Stimulated activated naive CD8-positive, alpha-beta T cell treated with anti-CD3 and anti-CD28 coated beads, Interleukin-15, Interleukin-2, amounts not matched to agents 100 U/mL and 50 U/mL, for 24 hours (primary cell): ENCODE data around the gene PLAAT5.

Experiments used
- ATAC-seq: fragments of 150-1000 bp; cut with Tn5 transposase; one replicate; pipeline ENCODE4 v1.10.0; 2021
- DNase-seq: peaks from one replicate; pipeline ENCODE4 v3.0.0; 2021

The PLAAT5 gene

GRCh38 chr11:63512816-63513215 is 21.8 kb upstream of the PLAAT5 start:
- ATAC-seq (no peak), DNase-seq (no peak)

- DNase-seq (no peak), ATAC-seq (no peak)
Observed at GRCh38 chr11:63511048-63511748, 20.2 kb upstream of the PLAAT5 start.

GRCh38 chr11:63510360-63511047 is 19.5 kb upstream of the PLAAT5 start:
- DNase-seq, result no peak
- no peak for ATAC-seq

GRCh38 chr11:63508745-63509144 is 17.8 kb upstream of the PLAAT5 start:
- DNase-seq (no peak), ATAC-seq (no peak)

- DNase-seq, result no peak
- ATAC-seq, result peak; percentile 49
Observed at GRCh38 chr11:63508009-63508408, 17.0 kb upstream of the PLAAT5 start.

- no peak for DNase-seq
- ATAC-seq, result no peak
Observed at GRCh38 chr11:63507511-63507910, 16.5 kb upstream of the PLAAT5 start.

- ATAC-seq, result no peak
Observed at GRCh38 chr11:63506876-63507275, 15.9 kb upstream of the PLAAT5 start.

GRCh38 chr11:63505857-63506528 is 15.0 kb upstream of the PLAAT5 start, which contains the start of gene LGALS12:
Gene LGALS12, plus strand, starts transcription at chr11:63506084. Its CDS starts 375 bp downstream, at chr11:63506459.
- DNase-seq, result no peak
- no peak for ATAC-seq

More at GRCh38 chr11:63506876-63507275, 15.9 kb upstream of the PLAAT5 start:
- no peak for DNase-seq

GRCh38 chr11:63504933-63505586 is 14.1 kb upstream of the PLAAT5 start:
- DNase-seq, result no peak
- no peak for ATAC-seq

GRCh38 chr11:63504054-63504453 is 13.1 kb upstream of the PLAAT5 start:
- ATAC-seq (no peak), DNase-seq (no peak)

GRCh38 chr11:63503492-63503891 is 12.5 kb upstream of the PLAAT5 start:
- ATAC-seq (no peak), DNase-seq (no peak)

GRCh38 chr11:63502252-63502820 is 11.4 kb upstream of the PLAAT5 start:
- ATAC-seq (no peak), DNase-seq (no peak)

GRCh38 chr11:63501236-63501635 is 10.3 kb upstream of the PLAAT5 start:
- no peak for ATAC-seq

GRCh38 chr11:63499874-63500273 is 8.9 kb upstream of the PLAAT5 start:
- no peak for ATAC-seq
- DNase-seq, result no peak

More at GRCh38 chr11:63501236-63501635, 10.3 kb upstream of the PLAAT5 start:
- DNase-seq, result no peak

GRCh38 chr11:63494975-63495374 is 4.0 kb upstream of the PLAAT5 start:
- DNase-seq, result no peak

GRCh38 chr11:63493127-63493526 is 2.2 kb upstream of the PLAAT5 start:
- no peak for DNase-seq
- ATAC-seq, result no peak

More at GRCh38 chr11:63494975-63495374, 4.0 kb upstream of the PLAAT5 start:
- ATAC-seq, result no peak

- no peak for DNase-seq
- ATAC-seq, result no peak
Observed at GRCh38 chr11:63492441-63492840, 1.5 kb upstream of the PLAAT5 start.

- ATAC-seq, result no peak
- DNase-seq, result no peak
Observed at GRCh38 chr11:63491636-63492372, 837 bp upstream of the PLAAT5 start.

- ATAC-seq (no peak), DNase-seq (no peak)
Observed at GRCh38 chr11:63491240-63491587, 247 bp upstream of the PLAAT5 start.

GRCh38 chr11:63489879-63490278 is 1.1 kb downstream of the PLAAT5 start:
- ATAC-seq, result no peak
- DNase-seq, result no peak

GRCh38 chr11:63488789-63489188 is 2.2 kb downstream of the PLAAT5 start:
- no peak for ATAC-seq

GRCh38 chr11:63485777-63486176 is 5.2 kb downstream of the PLAAT5 start:
- DNase-seq (no peak), ATAC-seq (no peak)

More at GRCh38 chr11:63488789-63489188, 2.2 kb downstream of the PLAAT5 start:
- DNase-seq, result no peak
